ENCODE results near the gene NCS1. TPM values are rescaled to one million over a fixed set of nuclear protein-coding genes. Genes with fewer than 3 reads are reported as not detected.
A peak's percentile ranks its signal among the peaks of the same experiment; 100 is the strongest.

The NCS1 gene
- total RNA-seq, 1 experiment from 2014 or later: 27.8 TPM

GRCh38 chr9:130233587-130233945 lies 61.4 kb downstream of the NCS1 start:
- ChIA-PET CTCF (no interaction called here), POLR2A (no interaction called here)
- intact Hi-C loops (cut with micrococcal nuclease): no loop called here
- Mint-ChIP-seq H3K27me3 (ENCODE audit: insufficient read depth, unreplicated experiment) (no peaks in the 10 kb centered on the region), H3K4me3 (ENCODE audit: unreplicated experiment) (no peak overlapping the region), H3K9me3 (ENCODE audit: unreplicated experiment) (no peaks in the 10 kb centered on the region), H3K27ac (ENCODE audit: low read depth, unreplicated experiment) (no peak overlapping the region), H3K36me3 (ENCODE audit: insufficient read depth, unreplicated experiment) (peaks cover under 1% of the 10 kb centered on the region), H3K4me1 (ENCODE audit: insufficient read depth, unreplicated experiment) (no peaks in the 10 kb centered on the region)
- no peak for TF ChIP-seq CTCF (IDR thresholded peaks at IDR 0.05; ENCODE audit: unreplicated experiment)
- no peak for DNase-seq (ENCODE audit: unreplicated experiment)
- no TSS peak for BruUV-seq (replicated peaks)

- Mint-ChIP-seq H3K9me3 (ENCODE audit: unreplicated experiment) (no peaks in the 10 kb centered on the region), H3K27me3 (ENCODE audit: insufficient read depth, unreplicated experiment) (no peaks in the 10 kb centered on the region), H3K4me1 (ENCODE audit: insufficient read depth, unreplicated experiment) (no peaks in the 10 kb centered on the region), H3K27ac (ENCODE audit: low read depth, unreplicated experiment) (no peak overlapping the region), H3K4me3 (ENCODE audit: unreplicated experiment) (no peak overlapping the region), H3K36me3 (ENCODE audit: insufficient read depth, unreplicated experiment) (no peaks in the 10 kb centered on the region)
- intact Hi-C loops (cut with micrococcal nuclease): loop anchor here (5.0 kb wide), 1 partner anchor 347 kb away; no protein-coding TSS in a partner anchor
- CTCF ChIA-PET: interaction anchor here (1.0 to 2.2 kb wide), 2 partner anchors 32 to 128 kb away, joined by 3 to 19 read pairs; no protein-coding TSS in a partner anchor
- POLR2A ChIA-PET: no interaction called here
- no peak for DNase-seq (ENCODE audit: unreplicated experiment)
- BruUV-seq (replicated peaks): no TSS peak
- TF ChIP-seq CTCF (IDR thresholded peaks at IDR 0.05; ENCODE audit: unreplicated experiment): no peak
These were observed 62.4 kb downstream of the NCS1 start for GRCh38 chr9:130234340-130235260.

- BruUV-seq (replicated peaks): no TSS peak
These were observed 63.6 kb downstream of the NCS1 start for GRCh38 chr9:130235558-130236435.

More at GRCh38 chr9:130235558-130236435, 63.6 kb downstream of the NCS1 start:
- CTCF ChIA-PET: interaction anchor here (0.6 to 2.2 kb wide), 13 partner anchors 9 to 1440 kb away, joined by 3 to 19 read pairs (median 4); no protein-coding TSS in a partner anchor
- no peaks in the 10 kb centered on the region for H3K27me3 Mint-ChIP-seq (ENCODE audit: insufficient read depth, unreplicated experiment)
- intact Hi-C loops (cut with micrococcal nuclease): loop anchor here (1.0 to 5.0 kb wide), 2 partner anchors 128 to 348 kb away; no protein-coding TSS in a partner anchor
- peaks cover 3% of the 10 kb centered on the region for H3K4me1 Mint-ChIP-seq (ENCODE audit: insufficient read depth, unreplicated experiment)
- DNase-seq (ENCODE audit: unreplicated experiment): peak; percentile 49
- H3K9me3 Mint-ChIP-seq (ENCODE audit: unreplicated experiment): no peaks in the 10 kb centered on the region
- no peak overlapping the region for H3K4me3 Mint-ChIP-seq (ENCODE audit: unreplicated experiment)
- H3K36me3 Mint-ChIP-seq (ENCODE audit: insufficient read depth, unreplicated experiment): no peaks in the 10 kb centered on the region
- peak; percentile 98 for TF ChIP-seq CTCF (IDR thresholded peaks at IDR 0.05; ENCODE audit: unreplicated experiment)
- POLR2A ChIA-PET: interaction anchor here (0.7 to 1.0 kb wide), 2 partner anchors 12 to 129 kb away, joined by 3 to 5 read pairs; no protein-coding TSS in a partner anchor
- H3K27ac Mint-ChIP-seq (ENCODE audit: low read depth, unreplicated experiment): no peak overlapping the region
